Stimulated activated CD8-positive, alpha-beta memory T cell treated with anti-CD3 and anti-CD28 coated beads, Interleukin-7, amount 100 ng/mL, for 48 hours (primary cell): Measurements from ENCODE around the gene CYSLTR1.
"Not testable (repeated sequence)": the region's sequence is repeated elsewhere in the genome, so short reads cannot be mapped to it uniquely, and the experiment has no call there.

Source experiments
- DNase-seq, 2 donors: peaks; one replicate each; pipeline ENCODE4 v3.0.0-alpha.2; 2020; ENCODE audit warnings: low read depth in 1 of 2; ENCODE audit errors: extremely low read depth in 1 of 2

CYSLTR1 gene, protein sequence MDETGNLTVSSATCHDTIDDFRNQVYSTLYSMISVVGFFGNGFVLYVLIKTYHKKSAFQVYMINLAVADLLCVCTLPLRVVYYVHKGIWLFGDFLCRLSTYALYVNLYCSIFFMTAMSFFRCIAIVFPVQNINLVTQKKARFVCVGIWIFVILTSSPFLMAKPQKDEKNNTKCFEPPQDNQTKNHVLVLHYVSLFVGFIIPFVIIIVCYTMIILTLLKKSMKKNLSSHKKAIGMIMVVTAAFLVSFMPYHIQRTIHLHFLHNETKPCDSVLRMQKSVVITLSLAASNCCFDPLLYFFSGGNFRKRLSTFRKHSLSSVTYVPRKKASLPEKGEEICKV

DNA sequence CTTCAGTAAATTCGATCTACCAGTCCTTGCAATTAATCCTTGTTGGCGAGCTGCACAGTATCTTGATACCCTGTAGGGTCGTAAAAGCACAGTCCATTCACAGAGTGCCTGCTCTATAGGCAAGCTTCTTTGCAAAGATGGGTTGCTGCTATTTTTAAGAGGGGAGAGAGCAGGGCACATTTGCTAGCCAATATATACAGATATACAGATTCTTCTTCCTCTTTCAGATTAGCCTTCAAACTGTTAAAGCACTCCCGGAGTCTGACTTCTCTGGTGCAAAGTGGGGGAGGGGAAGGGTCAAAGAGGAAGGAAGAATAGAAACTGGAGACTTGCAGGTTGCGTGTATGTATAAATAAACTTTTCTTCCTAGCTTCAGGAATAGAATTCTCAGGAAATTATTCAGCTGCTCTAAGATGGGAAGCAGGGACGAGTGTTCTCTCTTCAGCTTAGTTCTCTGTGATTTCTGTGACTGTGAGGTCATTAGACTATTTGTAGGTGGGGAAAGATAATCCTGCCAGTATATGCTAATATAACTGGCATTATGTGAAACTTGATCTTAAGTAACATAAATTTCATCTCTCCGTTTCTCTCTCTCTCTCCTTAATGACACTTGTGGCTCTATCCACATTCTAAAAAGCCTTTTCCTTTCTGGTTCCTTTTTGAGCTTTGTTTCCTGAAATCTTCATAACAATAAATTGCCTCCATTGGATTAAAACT lies at the start of gene CYSLTR1:
Gene CYSLTR1, minus strand, starts transcription at position 242 of the 717 bp plus-strand sequence. CDS start 53,865 bp downstream, outside the sequence.
- DNase-seq: no peak

- no peak for DNase-seq
These were observed 49.8 kb upstream of the CYSLTR1 start for GRCh38 chrX:78377186-78377585.

- no peak for DNase-seq
These were observed 48.5 kb upstream of the CYSLTR1 start for GRCh38 chrX:78375894-78376293.

GRCh38 chrX:78366576-78366975 lies 39.2 kb upstream of the CYSLTR1 start:
- DNase-seq: no peak

GRCh38 chrX:78357342-78358055 lies 30.1 kb upstream of the CYSLTR1 start:
- DNase-seq: no peak

GRCh38 chrX:78333521-78333920 lies 6.1 kb upstream of the CYSLTR1 start:
- no peak for DNase-seq

DNA sequence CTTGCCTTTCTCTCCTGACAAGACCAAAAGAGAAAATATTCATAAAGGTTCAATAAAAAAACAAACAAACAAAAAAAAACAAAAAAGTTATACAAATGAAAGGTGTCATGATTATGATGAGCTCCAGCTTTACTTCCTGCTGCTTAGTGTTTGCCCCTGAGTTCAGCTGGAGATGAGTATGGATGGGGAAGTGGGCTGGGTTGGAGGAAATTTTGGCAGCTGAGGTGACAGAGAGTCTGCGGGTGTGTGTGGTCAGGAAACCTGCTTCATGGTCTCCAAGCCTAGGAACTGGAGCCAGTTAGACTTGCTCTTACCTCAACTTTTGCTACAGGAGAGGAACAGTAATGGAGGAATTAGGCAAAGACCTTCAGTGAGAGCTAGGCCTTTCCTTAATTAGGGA lies 4.3 kb upstream of the CYSLTR1 start:
- no peak for DNase-seq

- DNase-seq: no peak
These were observed 3.1 kb upstream of the CYSLTR1 start for GRCh38 chrX:78330540-78330939.

DNA sequence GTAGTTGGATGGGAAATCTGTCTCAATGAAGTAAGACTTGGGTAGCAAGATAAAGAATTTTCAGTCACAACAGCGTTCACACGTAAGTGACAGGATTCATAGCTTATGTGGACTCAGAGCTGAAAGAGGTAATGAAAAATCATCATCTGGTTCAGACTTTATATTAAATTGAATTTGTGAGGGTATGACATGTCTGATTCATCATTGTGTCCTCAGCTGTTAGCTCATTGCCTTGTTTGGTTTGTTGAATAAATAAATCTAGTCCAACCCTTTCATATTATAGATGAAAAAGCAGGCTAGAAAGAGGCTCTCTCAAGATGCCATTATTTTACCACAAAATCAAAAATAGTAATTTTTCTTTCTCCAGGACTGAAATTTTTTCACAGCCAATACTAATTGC lies 2.7 kb upstream of the CYSLTR1 start:
- DNase-seq: no peak

DNA sequence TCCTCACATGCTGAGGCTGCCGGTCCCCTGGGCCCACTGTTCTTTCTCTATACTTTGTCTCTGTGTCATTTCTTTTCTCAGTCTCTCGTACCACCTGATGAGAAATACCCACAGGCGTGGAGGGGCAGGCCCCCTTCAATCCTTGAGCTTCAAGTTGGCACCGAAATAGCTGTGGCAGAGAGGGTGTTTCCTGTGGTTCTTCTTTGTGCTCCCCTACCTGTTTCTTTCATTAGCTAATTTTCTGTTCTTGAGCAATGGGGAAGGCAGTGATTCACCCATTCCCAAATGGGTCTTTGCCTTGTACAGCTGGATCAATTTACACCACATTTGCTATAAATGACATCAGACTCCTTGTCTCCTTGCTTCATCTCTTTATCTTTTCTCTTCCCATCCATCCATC lies 2.1 kb upstream of the CYSLTR1 start:
- DNase-seq: no peak

DNA sequence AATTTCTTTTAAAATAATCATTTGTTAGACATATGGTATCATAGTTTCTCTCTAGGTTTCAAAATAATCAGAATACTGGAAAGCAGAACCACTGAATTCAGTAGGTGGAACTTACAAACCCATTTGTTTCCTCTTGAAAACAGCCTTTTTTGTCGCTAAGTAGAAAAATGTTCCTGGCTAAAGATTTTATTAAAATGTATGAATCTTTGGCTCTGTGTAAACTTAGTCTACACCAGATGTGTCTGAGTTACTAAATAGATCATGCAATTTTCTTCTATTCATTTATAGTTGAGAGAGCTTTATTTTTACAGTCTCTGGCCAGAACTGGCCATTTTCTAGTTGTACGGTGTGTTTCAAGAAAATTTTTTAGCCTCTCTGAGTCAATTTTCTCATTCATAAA lies 1.0 kb downstream of the CYSLTR1 start:
- no peak for DNase-seq

DNA sequence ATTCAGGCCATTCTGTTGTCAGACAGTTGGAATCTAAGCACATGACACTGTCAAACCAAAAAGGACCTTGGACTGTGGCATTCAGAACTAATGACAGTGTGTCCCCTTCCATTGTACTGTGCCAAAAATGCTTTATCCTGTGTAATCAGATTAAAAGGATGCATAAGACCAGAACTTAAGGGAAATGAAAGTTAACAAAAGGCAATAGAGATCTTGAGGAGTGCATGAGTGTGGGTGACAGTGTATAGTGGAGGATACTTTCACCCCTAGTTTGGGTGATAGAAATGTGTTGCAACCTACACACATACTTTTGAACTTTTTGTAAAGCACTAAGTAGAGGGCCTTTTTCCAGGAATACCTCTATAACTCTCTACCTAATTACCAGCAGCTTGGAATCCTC lies 4.5 kb downstream of the CYSLTR1 start:
- DNase-seq: no peak

- DNase-seq: no peak
These were observed 5.6 kb downstream of the CYSLTR1 start for GRCh38 chrX:78321809-78322208.

- no peak for DNase-seq
These were observed 11.1 kb downstream of the CYSLTR1 start for GRCh38 chrX:78316265-78316664.

- DNase-seq: no peak
These were observed 11.7 kb downstream of the CYSLTR1 start for GRCh38 chrX:78315745-78316144.

GRCh38 chrX:78314561-78314960 lies 12.8 kb downstream of the CYSLTR1 start:
- no peak for DNase-seq

DNA sequence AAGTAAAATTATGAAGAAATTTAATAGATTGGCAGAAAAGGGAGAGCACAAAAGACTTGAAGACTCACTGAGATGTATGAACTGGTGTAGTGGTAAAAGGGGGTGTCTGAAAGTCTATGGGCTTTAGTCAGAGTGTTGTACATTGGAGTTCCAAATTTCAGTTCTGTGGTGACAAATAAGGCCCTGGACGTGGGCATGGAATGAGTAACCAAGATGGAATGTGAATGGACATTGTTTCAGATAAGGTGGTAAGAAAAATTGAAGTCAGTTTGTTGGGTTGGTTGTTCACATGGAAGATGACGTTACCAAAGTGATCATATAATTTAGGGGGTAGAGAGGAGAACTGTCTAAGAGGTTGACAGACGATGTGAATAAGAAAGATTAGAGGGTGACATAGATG lies 13.9 kb downstream of the CYSLTR1 start:
- DNase-seq: no peak

- no peak for DNase-seq
These were observed 19.7 kb downstream of the CYSLTR1 start for GRCh38 chrX:78307665-78308064.

DNA sequence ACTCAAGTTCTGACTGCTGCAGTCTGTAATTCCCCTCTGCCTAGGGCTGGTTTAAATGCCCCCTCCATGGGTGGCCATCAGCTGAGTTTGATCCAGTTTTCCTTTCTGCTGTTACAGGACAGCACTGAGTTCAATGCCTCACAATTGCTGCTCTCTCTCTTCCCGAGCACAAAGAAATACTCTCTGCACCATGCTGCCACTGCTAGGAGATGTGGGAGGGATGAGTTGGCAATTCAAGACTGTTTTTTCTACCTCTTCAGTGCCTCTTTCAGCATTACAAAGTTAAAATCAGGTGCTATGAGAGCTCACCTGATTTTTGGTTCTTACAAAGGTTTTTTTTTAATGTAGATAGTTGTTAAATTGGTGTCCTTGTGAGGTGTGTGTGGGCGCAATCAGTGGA lies 24.3 kb downstream of the CYSLTR1 start:
- no peak for DNase-seq

DNA sequence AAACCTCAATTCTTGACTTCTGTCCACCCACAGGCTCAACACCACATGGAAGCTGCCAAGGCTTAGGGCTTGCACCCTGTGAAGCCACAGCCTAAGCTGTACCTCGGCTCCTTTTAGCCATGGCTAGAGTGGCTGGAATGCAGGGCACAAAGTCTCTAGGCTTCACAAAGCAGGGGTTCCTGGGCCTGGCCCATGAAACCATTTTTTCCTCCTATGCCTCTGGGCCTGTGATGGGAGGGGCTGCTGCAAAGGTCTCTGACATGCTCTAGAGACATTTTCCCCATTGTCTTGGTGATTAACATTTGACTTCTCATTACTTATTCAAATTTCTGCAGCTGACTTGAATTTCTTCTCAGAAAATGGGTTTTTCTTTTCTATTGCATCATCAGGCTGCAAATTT lies 26.5 kb downstream of the CYSLTR1 start:
- not testable (repeated sequence) for DNase-seq

- no peak for DNase-seq
These were observed 43.9 kb downstream of the CYSLTR1 start for GRCh38 chrX:78283511-78283910.

DNA sequence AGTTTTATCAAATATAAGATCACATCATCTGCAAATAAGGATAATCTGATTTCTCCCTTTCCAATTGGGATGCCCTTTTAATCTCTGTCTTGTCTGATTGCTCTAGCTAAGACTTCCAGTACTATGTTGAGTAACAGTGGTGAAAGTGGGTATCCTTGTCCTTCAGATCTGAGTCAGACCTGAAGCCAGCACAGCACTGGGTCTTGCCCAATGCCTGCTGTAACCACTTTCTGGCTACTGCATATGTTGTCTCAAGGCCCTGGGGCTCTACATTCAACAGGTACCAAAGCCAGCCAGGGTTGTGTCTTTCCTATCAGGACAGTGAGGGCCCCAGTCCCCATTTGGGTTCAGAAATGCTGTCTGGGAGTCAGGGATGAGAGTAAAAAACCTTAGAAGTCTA lies 90.3 kb downstream of the CYSLTR1 start:
- no peak for DNase-seq
